ENCODE results near the gene BLZF1. TPM values are rescaled to one million over a fixed set of nuclear protein-coding genes. Genes with fewer than 3 reads are reported as not detected.
A peak's percentile ranks its signal among the peaks of the same experiment; 100 is the strongest.

Gene BLZF1
- total and polyA plus RNA-seq, 2 donors (not counting 1 experiment from before 2014, with no cell fraction given), result 5.9 to 21.3 TPM

DNA sequence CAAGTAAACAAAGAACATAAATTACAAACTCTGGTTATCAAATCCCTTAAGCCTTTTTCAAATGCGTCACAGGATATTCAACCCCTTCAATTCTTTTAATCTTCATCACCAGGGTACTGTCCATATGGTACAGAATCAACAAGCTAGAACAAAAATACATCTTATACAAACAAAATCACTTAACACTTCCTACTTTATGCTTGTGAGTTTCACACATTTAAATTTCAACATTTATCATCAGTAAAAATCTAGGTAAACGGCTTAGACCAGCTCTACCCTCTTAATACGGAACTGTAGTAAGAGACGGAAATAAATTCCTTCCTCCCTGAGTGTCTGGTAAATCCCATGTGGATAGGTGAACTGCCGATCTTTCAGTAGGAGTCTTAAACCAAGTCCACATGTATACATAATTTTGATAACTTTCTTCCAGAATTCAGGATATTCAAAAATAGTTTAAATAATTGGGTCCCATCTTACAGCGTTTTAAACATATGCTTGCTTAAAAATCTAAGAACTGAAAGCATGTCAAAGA lies 58.2 kb downstream of the BLZF1 start:
- Mint-ChIP-seq H3K4me1 (peaks cover 7% of the 10 kb centered on the region), H3K4me3 (no peak overlapping the region), H3K27ac (no peak overlapping the region), H3K27me3 (peaks cover 62% of the 10 kb centered on the region), H3K9me3 (ENCODE audit: insufficient read depth) (no peaks in the 10 kb centered on the region)
- Histone ChIP-seq H3K9ac (ENCODE audit: low read length) (no peak overlapping the region), H3K79me2 (ENCODE audit: control insufficient read depth, insufficient read depth, low read length) (no peaks in the 10 kb centered on the region), H4K20me1 (ENCODE audit: control insufficient read depth, insufficient read depth, low read length, poor library complexity, severe bottlenecking) (no peaks in the 10 kb centered on the region), H2AFZ (ENCODE audit: insufficient read depth, low read depth, low read length, poor library complexity, severe bottlenecking) (no peak overlapping the region), H3K27ac (ENCODE audit: low read length in 2 of 2) (no peak overlapping the region), H3K36me3 (replicated peaks in 1 of 2; ENCODE audit: control extremely low read depth in 1 of 2, control insufficient read depth in 1 of 2, extremely low read depth in 1 of 2, insufficient read depth in 2 of 2, low read length in 1 of 2) (no peaks in the 10 kb centered on the region), H3K27me3 (replicated peaks in 1 of 4; ENCODE audit: control extremely low read depth in 1 of 4, control insufficient read depth in 3 of 4, insufficient read depth in 4 of 4, low read length in 3 of 4) (peaks cover 0 to 17% (median 15%) of the 10 kb centered on the region in 4 experiments), H3K4me2 (replicated peaks; ENCODE audit: low read depth, low read length, poor library complexity, severe bottlenecking) (no peak overlapping the region), H3K4me3 (ENCODE audit: control extremely low read depth in 1 of 5, extremely low read depth in 1 of 5, insufficient read depth in 1 of 5, low read depth in 2 of 5, low read length in 4 of 5) (no peak overlapping the region), H3K4me1 (ENCODE audit: control insufficient read depth in 2 of 2, insufficient read depth in 2 of 2, low read length in 2 of 2) (peaks cover 7 to 8% of the 10 kb centered on the region in 2 donors), H3K9me3 (ENCODE audit: control extremely low read depth in 1 of 3, control insufficient read depth in 2 of 3, insufficient read depth in 1 of 3, low read length in 2 of 3) (no peaks in the 10 kb centered on the region)
- TF ChIP-seq EZH2 (IDR thresholded peaks at IDR 0.05; ENCODE audit: borderline replicate concordance, insufficient read depth, low read depth, low read length, poor library complexity, severe bottlenecking), result no peak
- TF ChIP-seq, protein P1, sequence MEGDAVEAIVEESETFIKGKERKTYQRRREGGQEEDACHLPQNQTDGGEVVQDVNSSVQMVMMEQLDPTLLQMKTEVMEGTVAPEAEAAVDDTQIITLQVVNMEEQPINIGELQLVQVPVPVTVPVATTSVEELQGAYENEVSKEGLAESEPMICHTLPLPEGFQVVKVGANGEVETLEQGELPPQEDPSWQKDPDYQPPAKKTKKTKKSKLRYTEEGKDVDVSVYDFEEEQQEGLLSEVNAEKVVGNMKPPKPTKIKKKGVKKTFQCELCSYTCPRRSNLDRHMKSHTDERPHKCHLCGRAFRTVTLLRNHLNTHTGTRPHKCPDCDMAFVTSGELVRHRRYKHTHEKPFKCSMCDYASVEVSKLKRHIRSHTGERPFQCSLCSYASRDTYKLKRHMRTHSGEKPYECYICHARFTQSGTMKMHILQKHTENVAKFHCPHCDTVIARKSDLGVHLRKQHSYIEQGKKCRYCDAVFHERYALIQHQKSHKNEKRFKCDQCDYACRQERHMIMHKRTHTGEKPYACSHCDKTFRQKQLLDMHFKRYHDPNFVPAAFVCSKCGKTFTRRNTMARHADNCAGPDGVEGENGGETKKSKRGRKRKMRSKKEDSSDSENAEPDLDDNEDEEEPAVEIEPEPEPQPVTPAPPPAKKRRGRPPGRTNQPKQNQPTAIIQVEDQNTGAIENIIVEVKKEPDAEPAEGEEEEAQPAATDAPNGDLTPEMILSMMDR (IDR thresholded peaks at IDR 0.05), result no peak
- WGBS (ENCODE audit: insufficient coverage), result 100% methylated on average over 1 of the region's 6 CpGs
- CTCF ChIA-PET, result interaction anchor here (1.1 kb wide), 1 partner anchor 8 kb away, joined by 3 read pairs; no protein-coding TSS in a partner anchor
- DNase-seq, result no peak
- POLR2A ChIA-PET, result no interaction called here
- intact Hi-C loops (cut with micrococcal nuclease), result no loop called here
- ATAC-seq (ENCODE audit: low read depth), result no peak

DNA sequence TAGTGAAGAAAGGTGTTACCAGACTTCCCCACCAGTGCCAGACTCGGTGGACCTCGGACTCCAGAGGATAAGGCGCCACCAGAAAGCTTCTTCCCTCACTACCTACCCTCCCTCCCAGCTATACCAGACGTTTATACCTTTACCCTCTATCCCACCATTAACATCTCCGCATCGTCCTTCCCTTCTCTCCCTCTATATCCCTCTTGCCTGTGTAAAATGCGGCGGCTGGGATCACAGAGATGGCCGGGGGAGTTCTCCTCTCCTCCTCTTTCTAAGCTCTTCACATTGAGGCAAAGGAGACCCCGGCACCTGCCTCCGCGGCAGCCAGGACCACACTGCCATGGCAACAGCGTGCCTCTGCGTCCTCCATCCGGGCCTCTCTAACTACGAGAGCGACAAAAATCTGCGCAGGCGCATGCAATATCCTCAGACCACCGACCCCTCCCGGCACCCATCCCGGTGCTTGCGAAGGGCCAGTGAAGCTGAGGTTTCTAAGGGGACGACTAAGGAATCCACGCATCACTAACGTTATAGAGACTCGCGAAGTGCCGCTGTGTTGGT lies 59.2 kb downstream of the BLZF1 start, which contains the start of gene CCDC181:
Gene CCDC181, minus strand, starts transcription at position 394 of the 561 bp plus-strand sequence. CDS start 2,547 bp downstream, outside the sequence.
- peak within 1 kb of the TSS; percentile 11 to 52 (median 42) for H3K4me3 ChIP-seq (ENCODE audit: control extremely low read depth in 1 of 5, extremely low read depth in 1 of 5, insufficient read depth in 1 of 5, low read depth in 2 of 5, low read length in 4 of 5)
- Mint-ChIP-seq H3K9me3 (ENCODE audit: insufficient read depth) (no peaks in the 10 kb centered on the region), H3K4me3 (peak within 1 kb of the TSS; percentile 72), H3K27me3 (peaks cover 70% of the 10 kb centered on the region), H3K27ac (no peak within 1 kb of the TSS), H3K4me1 (peaks cover 7% of the 10 kb centered on the region)
- peak within 1 kb of the TSS; percentile 77 for H2AFZ ChIP-seq (ENCODE audit: insufficient read depth, low read depth, low read length, poor library complexity, severe bottlenecking)
- H3K4me1 ChIP-seq (ENCODE audit: control insufficient read depth in 2 of 2, insufficient read depth in 2 of 2, low read length in 2 of 2), result peaks cover 7 to 8% of the 10 kb centered on the region in 2 donors
- no peaks in the 10 kb centered on the region for H3K36me3 ChIP-seq (replicated peaks in 1 of 2; ENCODE audit: control extremely low read depth in 1 of 2, control insufficient read depth in 1 of 2, extremely low read depth in 1 of 2, insufficient read depth in 2 of 2, low read length in 1 of 2)
- WGBS (ENCODE audit: insufficient coverage), result under 1% methylated on average over 28 of the region's 29 CpGs
- CTCF ChIA-PET, result interaction anchor here (1.1 kb wide), 1 partner anchor 9 kb away, joined by 3 read pairs; no protein-coding TSS in a partner anchor
- no peaks in the 10 kb centered on the region for H3K79me2 ChIP-seq (ENCODE audit: control insufficient read depth, insufficient read depth, low read length)
- TF ChIP-seq, protein P1 (IDR thresholded peaks at IDR 0.05), result no peak
- TF ChIP-seq EZH2 (IDR thresholded peaks at IDR 0.05; ENCODE audit: borderline replicate concordance, insufficient read depth, low read depth, low read length, poor library complexity, severe bottlenecking), result no peak
- peak; percentile 56 for DNase-seq
- POLR2A ChIA-PET, result no interaction called here
- ATAC-seq (ENCODE audit: low read depth), result peak; percentile 43
- H3K9ac ChIP-seq (ENCODE audit: low read length), result peak within 1 kb of the TSS; percentile 50
- intact Hi-C loops (cut with micrococcal nuclease), result no loop called here
- H3K27me3 ChIP-seq (replicated peaks in 1 of 4; ENCODE audit: control extremely low read depth in 1 of 4, control insufficient read depth in 3 of 4, insufficient read depth in 4 of 4, low read length in 3 of 4), result peaks cover 0 to 21% (median 19%) of the 10 kb centered on the region in 4 experiments
- H3K4me2 ChIP-seq (replicated peaks; ENCODE audit: low read depth, low read length, poor library complexity, severe bottlenecking), result peak within 1 kb of the TSS; percentile 70
- no peaks in the 10 kb centered on the region for H4K20me1 ChIP-seq (ENCODE audit: control insufficient read depth, insufficient read depth, low read length, poor library complexity, severe bottlenecking)
- no peaks in the 10 kb centered on the region for H3K9me3 ChIP-seq (ENCODE audit: control extremely low read depth in 1 of 3, control insufficient read depth in 2 of 3, insufficient read depth in 1 of 3, low read length in 2 of 3)
- no peak within 1 kb of the TSS for H3K27ac ChIP-seq (ENCODE audit: low read length in 2 of 2)
